Transverse colon (tissue), 4 donors: ENCODE results near the gene PRKCSH. TPM values are rescaled to one million over a fixed set of nuclear protein-coding genes. Genes with fewer than 3 reads are reported as not detected.

Source experiments
- DNase-seq: peaks from one replicate; pipeline ENCODE4 v3.0.0-alpha.2; 2019
- H3K27ac ChIP-seq, 4 donors: fragments of 200-600 bp; sonication (generic); 2 replicates each; pipeline ENCODE4 v1.5.1; 2016 to 2018; ENCODE audit warnings: inconsistent platforms in 4 of 4
- H3K27me3 ChIP-seq: fragments of 200-600 bp; sonication (generic); 2 replicates; pipeline ENCODE4 v1.5.1; 2017; ENCODE audit warnings: inconsistent platforms
- H3K36me3 ChIP-seq, 4 donors: fragments of 200-600 bp; sonication (generic); 2 replicates each; pipeline ENCODE4 v1.5.1; 2017 to 2019; ENCODE audit warnings: inconsistent platforms in 4 of 4
- H3K4me1 ChIP-seq, 4 donors: fragments of 200-600 bp; sonication (generic); 2 replicates each; pipeline ENCODE4 v1.5.1; 2017 to 2020; ENCODE audit warnings: inconsistent platforms in 4 of 4
- H3K4me3 ChIP-seq, 4 donors: fragments of 200-600 bp; sonication (generic); 1 replicate in 1 of 4; 2 replicates in 3 of 4; pipeline versions ENCODE4 v1.5.1 to v1.6.1; 2017 to 2019; ENCODE audit warnings: inconsistent platforms in 4 of 4
- H3K9me3 ChIP-seq, 2 donors: fragments of 200-600 bp; sonication (generic); 2 replicates each; pipeline ENCODE4 v1.5.1; 2017 to 2019; ENCODE audit warnings: inconsistent platforms in 2 of 2
- EP300 ChIP-seq: sonication (generic); formaldehyde crosslinking; IDR thresholded peaks from one replicate; pipeline ENCODE4 v1.6.1; 2017; ENCODE audit warnings: antibody characterized with exemption, low read depth
- POLR2A ChIP-seq: fragments of 450-650 bp; IDR thresholded peaks from one replicate; pipeline ENCODE4 v1.6.1; 2016; ENCODE audit warnings: antibody characterized with exemption, mild to moderate bottlenecking, moderate library complexity
- POLR2AphosphoS5 ChIP-seq, 3 donors: sonication (generic); formaldehyde crosslinking; IDR thresholded peaks; one replicate each; pipeline ENCODE4 v1.6.1; 2016; ENCODE audit warnings: antibody characterized with exemption in 3 of 3
- WGBS, 2 donors: methylation state at CpG; one replicate each; pipeline ENCODE4 v1.1.5; 2018; ENCODE audit warnings: low coverage in 1 of 2; 5-methylcytosine and 5-hydroxymethylcytosine counted together
- in situ Hi-C, 4 donors: fragments of 200-750 bp; cut with MboI; loops; one replicate each; pipeline versions ENCODE4 v1.15.0 to v1.15.1; 2017; ENCODE audit warnings: low sequenced_read_pairs in 3 of 4, low pct_ligation_motif_present in 1 of 4, low pct_unique_long_range_greater_than_20kb in 1 of 4
- intact Hi-C: fragments of 100-400 bp; cut with DNase I; formaldehyde crosslinking; loops from one replicate; pipeline ENCODE4 v1.15.1; 2023; ENCODE audit warnings: low total_unique reads
- total RNA-seq, 4 donors: library from RNA; depleted of rRNA; stranded (reverse); fragments of >200 nt; gene quantifications; one replicate each; pipeline ENCODE4 v1.1.0, GENCODE V29; 2016
- TF ChIP-seq, protein P1 (sequence below), 5 experiments: fragments of 200-600 bp in 3 of 5; fragments of 450-650 bp in 2 of 5; sonication (generic) in 3 of 5; IDR thresholded peaks; 1 replicate in 2 of 5; 2 replicates in 3 of 5; pipeline ENCODE4 v1.5.1; 2016 to 2017; ENCODE audit warnings: antibody characterized with exemption in 5 of 5, inconsistent platforms in 3 of 5, mild to moderate bottlenecking in 2 of 5, moderate library complexity in 1 of 5

Gene PRKCSH
- total RNA-seq, 4 donors from 2014 or later, result 119 to 195 (median 183) TPM

- intact Hi-C loops (no loop called here), in situ Hi-C loops (loop anchor here in 2 of 4 donors (25.0 kb wide), 2 partner anchors 102 to 202 kb away; partner anchors contain the start of genes EPOR (in 1 of the 2) and TSPAN16 (in 1 of the 2))
- no peaks in the 10 kb centered on the region for H3K9me3 ChIP-seq
- H3K4me1 ChIP-seq, result peaks cover 0 to 5% (median 3%) of the 10 kb centered on the region in 4 donors
- H3K27me3 ChIP-seq, result no peaks in the 10 kb centered on the region
- no peak overlapping the region for H3K27ac ChIP-seq
- TF ChIP-seq EP300 (no peak), POLR2A (no peak), POLR2AphosphoS5 (IDR thresholded peaks at IDR 0.05) (no peak)
- TF ChIP-seq, protein P1, sequence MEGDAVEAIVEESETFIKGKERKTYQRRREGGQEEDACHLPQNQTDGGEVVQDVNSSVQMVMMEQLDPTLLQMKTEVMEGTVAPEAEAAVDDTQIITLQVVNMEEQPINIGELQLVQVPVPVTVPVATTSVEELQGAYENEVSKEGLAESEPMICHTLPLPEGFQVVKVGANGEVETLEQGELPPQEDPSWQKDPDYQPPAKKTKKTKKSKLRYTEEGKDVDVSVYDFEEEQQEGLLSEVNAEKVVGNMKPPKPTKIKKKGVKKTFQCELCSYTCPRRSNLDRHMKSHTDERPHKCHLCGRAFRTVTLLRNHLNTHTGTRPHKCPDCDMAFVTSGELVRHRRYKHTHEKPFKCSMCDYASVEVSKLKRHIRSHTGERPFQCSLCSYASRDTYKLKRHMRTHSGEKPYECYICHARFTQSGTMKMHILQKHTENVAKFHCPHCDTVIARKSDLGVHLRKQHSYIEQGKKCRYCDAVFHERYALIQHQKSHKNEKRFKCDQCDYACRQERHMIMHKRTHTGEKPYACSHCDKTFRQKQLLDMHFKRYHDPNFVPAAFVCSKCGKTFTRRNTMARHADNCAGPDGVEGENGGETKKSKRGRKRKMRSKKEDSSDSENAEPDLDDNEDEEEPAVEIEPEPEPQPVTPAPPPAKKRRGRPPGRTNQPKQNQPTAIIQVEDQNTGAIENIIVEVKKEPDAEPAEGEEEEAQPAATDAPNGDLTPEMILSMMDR (IDR thresholded peaks at IDR 0.05), result no peak
- peaks cover 0 to 4% (median 0%) of the 10 kb centered on the region in 4 donors for H3K36me3 ChIP-seq
- no peak overlapping the region for H3K4me3 ChIP-seq
- WGBS, 2 donors, result 80% methylated on average over 7 of the region's 7 CpGs; no CpG with 5 or more reads in 1 of the 2 donors
- DNase-seq, result no peak
Observed at GRCh38 chr19:11489378-11489777, 53.9 kb downstream of the PRKCSH start.

DNA sequence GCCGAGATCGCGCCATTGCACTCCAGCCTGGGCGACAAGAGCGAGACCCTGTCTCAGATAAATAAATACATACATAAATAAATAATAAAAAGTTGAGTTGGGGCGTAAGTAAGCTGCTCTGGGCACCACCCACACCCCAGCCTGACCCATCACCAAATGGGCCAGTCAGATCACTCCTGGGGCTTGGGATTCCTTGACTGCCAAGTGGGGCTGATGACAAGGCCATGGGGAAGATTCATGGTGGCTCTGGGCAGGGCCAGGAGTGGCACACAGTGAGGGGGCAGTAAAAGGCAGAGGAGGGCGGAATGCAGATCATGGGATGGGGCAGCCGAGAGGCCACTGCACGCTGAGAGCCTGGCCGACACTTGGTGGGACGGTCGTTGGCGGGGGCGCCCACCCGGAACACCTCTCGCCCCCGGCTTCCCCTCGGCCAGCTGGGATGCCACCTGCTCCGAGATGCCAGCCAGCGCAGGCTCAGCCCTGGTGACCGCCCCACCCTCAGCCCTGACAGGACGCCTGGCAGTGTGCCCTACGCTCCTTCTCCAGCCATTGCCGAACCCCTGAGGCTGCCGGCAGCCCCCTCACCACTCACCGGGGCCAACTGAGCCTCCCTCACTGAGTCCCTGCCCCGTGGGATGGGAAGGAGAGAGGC is 59.3 kb downstream of the PRKCSH start:
- Histone ChIP-seq H3K4me3 (no peak overlapping the region), H3K9me3 (no peaks in the 10 kb centered on the region), H3K4me1 (peaks cover 0 to 5% (median 3%) of the 10 kb centered on the region in 4 donors), H3K27ac (no peak overlapping the region), H3K27me3 (no peaks in the 10 kb centered on the region), H3K36me3 (no peaks in the 10 kb centered on the region)
- WGBS, 2 donors, result 93 to 100% methylated on average over 1 to 25 of the region's 27 CpGs
- in situ Hi-C loops (loop anchor here in 2 of 4 donors (25.0 kb wide), 2 partner anchors 107 to 207 kb away; partner anchors contain the start of genes EPOR (in 1 of the 2) and TSPAN16 (in 1 of the 2)), intact Hi-C loops (no loop called here)
- TF ChIP-seq POLR2A (no peak), EP300 (no peak), POLR2AphosphoS5 (IDR thresholded peaks at IDR 0.05) (no peak)
- TF ChIP-seq, protein P1 (IDR thresholded peaks at IDR 0.05), result no peak
- DNase-seq, result no peak

DNA sequence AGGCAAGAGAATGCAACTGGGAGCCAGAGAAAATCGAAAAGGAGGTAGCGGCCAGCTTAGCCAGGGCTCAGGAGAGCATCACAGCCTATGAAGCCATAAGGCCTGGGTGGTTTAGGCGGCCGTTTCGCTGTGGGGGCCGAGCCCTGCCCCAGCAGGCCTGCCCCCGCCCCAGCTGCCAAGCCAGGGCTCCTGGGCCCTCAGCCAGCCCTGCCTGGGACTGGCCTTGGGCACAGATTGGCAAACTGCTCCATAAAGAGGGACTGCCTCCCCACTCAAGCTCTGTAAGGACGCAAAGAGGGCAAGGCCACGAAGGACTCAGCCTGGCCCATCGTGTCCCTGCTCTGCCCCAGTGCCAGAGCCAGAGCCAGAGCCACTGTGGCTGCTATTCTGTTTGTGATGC is 60.0 kb downstream of the PRKCSH start:
- Histone ChIP-seq H3K27ac (no peak overlapping the region), H3K9me3 (no peaks in the 10 kb centered on the region), H3K4me1 (peaks cover 0 to 5% (median 2%) of the 10 kb centered on the region in 4 donors), H3K27me3 (no peaks in the 10 kb centered on the region), H3K4me3 (no peak overlapping the region), H3K36me3 (no peaks in the 10 kb centered on the region)
- WGBS, 2 donors, result 88% methylated on average over 10 of the region's 10 CpGs; no CpG with 5 or more reads in 1 of the 2 donors
- in situ Hi-C loops (loop anchor here in 2 of 4 donors (25.0 kb wide), 2 partner anchors 108 to 208 kb away; partner anchors contain the start of genes EPOR (in 1 of the 2) and TSPAN16 (in 1 of the 2)), intact Hi-C loops (no loop called here)
- TF ChIP-seq, protein P1 (IDR thresholded peaks at IDR 0.05), result no peak
- TF ChIP-seq POLR2AphosphoS5 (IDR thresholded peaks at IDR 0.05) (no peak), EP300 (no peak), POLR2A (no peak)
- no peak for DNase-seq

GRCh38 chr19:11495885-11496284 is 60.5 kb downstream of the PRKCSH start:
- peaks cover 0 to 4% (median under 1%) of the 10 kb centered on the region in 4 donors for H3K4me1 ChIP-seq
- no peak for DNase-seq
- 95% methylated on average over 20 of the region's 22 CpGs; no CpG with 5 or more reads in 1 of the 2 donors for WGBS, 2 donors
- intact Hi-C loops (no loop called here), in situ Hi-C loops (loop anchor here in 2 of 4 donors (25.0 kb wide), 2 partner anchors 109 to 209 kb away; partner anchors contain the start of genes EPOR (in 1 of the 2) and TSPAN16 (in 1 of the 2))
- no peaks in the 10 kb centered on the region for H3K9me3 ChIP-seq
- no peaks in the 10 kb centered on the region for H3K36me3 ChIP-seq
- no peak overlapping the region for H3K4me3 ChIP-seq
- TF ChIP-seq EP300, result no peak
- no peak for TF ChIP-seq POLR2A
- TF ChIP-seq, protein P1 (IDR thresholded peaks at IDR 0.05), result no peak
- no peak for TF ChIP-seq POLR2AphosphoS5 (IDR thresholded peaks at IDR 0.05)
- no peaks in the 10 kb centered on the region for H3K27me3 ChIP-seq
- H3K27ac ChIP-seq, result no peak overlapping the region
